Osteoblast (primary cell): ENCODE data around the gene ADGRL3. TPM values are rescaled to one million over a fixed set of nuclear protein-coding genes. Genes with fewer than 3 reads are reported as not detected.

Experiments
- DNase-seq: peaks from one replicate; pipeline ENCODE4 v3.0.0; 2011; ENCODE audit warnings: low spot score, mixed read lengths; ENCODE audit not compliant: insufficient read length; ENCODE audit errors: missing footprints
- H2AFZ ChIP-seq: 2 replicates; pipeline ENCODE4 v1.6.0; 2011; ENCODE audit warnings: mild to moderate bottlenecking, low read length
- H3K27ac ChIP-seq: 2 replicates; pipeline ENCODE4 v1.5.1; 2011; ENCODE audit warnings: mild to moderate bottlenecking, low read depth, low read length, moderate library complexity
- H3K27me3 ChIP-seq: 2 replicates; pipeline ENCODE4 v1.6.0; 2012; ENCODE audit warnings: mild to moderate bottlenecking, control low read depth, inconsistent platforms, low read length, moderate library complexity; ENCODE audit not compliant: insufficient read depth
- H3K36me3 ChIP-seq: 2 replicates; pipeline ENCODE4 v1.5.1; 2011; ENCODE audit warnings: mild to moderate bottlenecking, low read length, control low read depth, moderate library complexity; ENCODE audit not compliant: insufficient read depth
- H3K4me1 ChIP-seq: 2 replicates; pipeline ENCODE4 v1.5.1; 2011; ENCODE audit warnings: mild to moderate bottlenecking, low read length, control low read depth, moderate library complexity; ENCODE audit not compliant: insufficient read depth
- H3K4me2 ChIP-seq: 2 replicates; pipeline ENCODE4 v1.6.0; 2011; ENCODE audit warnings: mild to moderate bottlenecking, low read length; ENCODE audit not compliant: insufficient read depth
- H3K4me3 ChIP-seq: fragments of 200-600 bp; sonication (generic); 3 replicates; pipeline ENCODE4 v1.5.1; 2012; ENCODE audit warnings: mild to moderate bottlenecking, low read length, inconsistent platforms; ENCODE audit not compliant: insufficient read depth
- H3K79me2 ChIP-seq: 2 replicates; pipeline ENCODE4 v1.6.0; 2012; ENCODE audit warnings: mild to moderate bottlenecking, low read length, control low read depth, inconsistent platforms; ENCODE audit not compliant: insufficient read depth
- H3K9me3 ChIP-seq: 2 replicates; pipeline ENCODE4 v1.5.1; 2011; ENCODE audit warnings: low read depth, low read length, control low read depth
- H4K20me1 ChIP-seq: 2 replicates; pipeline ENCODE4 v1.6.0; 2012; ENCODE audit warnings: mild to moderate bottlenecking, low read length, control low read depth; ENCODE audit not compliant: insufficient read depth
- total RNA-seq: library from RNA; depleted of rRNA; stranded (reverse); fragments of >200 nt; gene quantifications from 2 replicates; pipeline ENCODE4 v1.2.3, GENCODE V29; 2012
- TF ChIP-seq, protein P1 (sequence below): IDR thresholded peaks from 2 replicates; pipeline ENCODE4 v1.5.1; 2011; ENCODE audit warnings: mild to moderate bottlenecking, low read depth, low read length, moderate library complexity; ENCODE audit errors: extremely low read depth

Gene ADGRL3
- total RNA-seq, 1 donor, result not detected

DNA sequence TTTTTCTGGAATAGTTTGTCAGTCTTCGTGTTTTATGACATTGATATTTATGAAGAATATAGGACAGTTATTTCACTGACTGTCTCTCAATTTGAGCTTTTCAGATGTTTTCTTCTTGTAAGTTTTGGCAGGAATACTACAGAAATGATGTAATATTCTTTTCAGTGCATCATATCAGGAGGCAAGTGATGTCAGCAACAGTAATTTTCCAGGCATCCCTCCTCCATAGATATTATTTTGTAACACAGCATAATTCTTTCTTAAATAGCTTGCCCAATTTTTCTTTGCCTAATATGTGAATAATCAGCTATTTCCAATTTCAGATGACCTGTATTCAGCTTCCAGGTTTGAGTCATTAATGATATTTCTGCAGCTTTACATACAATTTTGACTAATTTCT, 211.1 kb downstream of the ADGRL3 start:
- Histone ChIP-seq H3K27me3 (no peaks in the 10 kb centered on the region), H3K79me2 (no peaks in the 10 kb centered on the region)
- no peak for DNase-seq

DNA sequence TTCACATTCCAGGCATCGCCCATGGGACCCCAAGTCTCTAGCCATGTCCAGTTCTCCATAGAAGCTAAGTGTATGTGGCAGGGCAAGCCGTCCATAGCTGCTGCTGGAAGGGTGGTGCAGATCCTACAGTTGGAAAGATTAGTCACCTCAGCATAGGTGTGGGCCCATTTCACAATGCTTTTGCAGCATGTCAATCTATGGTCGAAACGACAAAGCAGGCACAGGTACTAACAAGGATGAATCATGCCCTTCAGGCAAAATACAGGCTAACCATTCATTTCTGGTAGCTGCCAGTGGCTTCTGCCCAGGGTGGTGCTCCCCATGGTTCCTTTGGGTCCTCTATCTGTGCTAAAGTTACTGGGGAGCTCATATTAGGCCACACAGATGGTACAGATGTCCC, 225.2 kb downstream of the ADGRL3 start:
- H3K4me2 ChIP-seq, result no peak overlapping the region
- H3K79me2 ChIP-seq, result no peaks in the 10 kb centered on the region
- H3K4me1 ChIP-seq, result no peaks in the 10 kb centered on the region
- H3K9me3 ChIP-seq, result no peaks in the 10 kb centered on the region
- no peaks in the 10 kb centered on the region for H3K36me3 ChIP-seq
- DNase-seq, result no peak
- no peak overlapping the region for H2AFZ ChIP-seq
- no peaks in the 10 kb centered on the region for H4K20me1 ChIP-seq
- H3K27ac ChIP-seq, result no peak overlapping the region
- no peak overlapping the region for H3K4me3 ChIP-seq
- H3K27me3 ChIP-seq, result no peaks in the 10 kb centered on the region
- TF ChIP-seq, protein P1, sequence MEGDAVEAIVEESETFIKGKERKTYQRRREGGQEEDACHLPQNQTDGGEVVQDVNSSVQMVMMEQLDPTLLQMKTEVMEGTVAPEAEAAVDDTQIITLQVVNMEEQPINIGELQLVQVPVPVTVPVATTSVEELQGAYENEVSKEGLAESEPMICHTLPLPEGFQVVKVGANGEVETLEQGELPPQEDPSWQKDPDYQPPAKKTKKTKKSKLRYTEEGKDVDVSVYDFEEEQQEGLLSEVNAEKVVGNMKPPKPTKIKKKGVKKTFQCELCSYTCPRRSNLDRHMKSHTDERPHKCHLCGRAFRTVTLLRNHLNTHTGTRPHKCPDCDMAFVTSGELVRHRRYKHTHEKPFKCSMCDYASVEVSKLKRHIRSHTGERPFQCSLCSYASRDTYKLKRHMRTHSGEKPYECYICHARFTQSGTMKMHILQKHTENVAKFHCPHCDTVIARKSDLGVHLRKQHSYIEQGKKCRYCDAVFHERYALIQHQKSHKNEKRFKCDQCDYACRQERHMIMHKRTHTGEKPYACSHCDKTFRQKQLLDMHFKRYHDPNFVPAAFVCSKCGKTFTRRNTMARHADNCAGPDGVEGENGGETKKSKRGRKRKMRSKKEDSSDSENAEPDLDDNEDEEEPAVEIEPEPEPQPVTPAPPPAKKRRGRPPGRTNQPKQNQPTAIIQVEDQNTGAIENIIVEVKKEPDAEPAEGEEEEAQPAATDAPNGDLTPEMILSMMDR, result no peak

More for the DNA sequence above, 211.1 kb downstream of the ADGRL3 start:
- Histone ChIP-seq H3K4me3 (no peak overlapping the region), H3K4me1 (no peaks in the 10 kb centered on the region), H3K4me2 (no peak overlapping the region), H4K20me1 (no peaks in the 10 kb centered on the region), H3K27ac (no peak overlapping the region), H3K36me3 (no peaks in the 10 kb centered on the region), H3K9me3 (no peaks in the 10 kb centered on the region), H2AFZ (no peak overlapping the region)
- TF ChIP-seq, protein P1, result no peak

DNA sequence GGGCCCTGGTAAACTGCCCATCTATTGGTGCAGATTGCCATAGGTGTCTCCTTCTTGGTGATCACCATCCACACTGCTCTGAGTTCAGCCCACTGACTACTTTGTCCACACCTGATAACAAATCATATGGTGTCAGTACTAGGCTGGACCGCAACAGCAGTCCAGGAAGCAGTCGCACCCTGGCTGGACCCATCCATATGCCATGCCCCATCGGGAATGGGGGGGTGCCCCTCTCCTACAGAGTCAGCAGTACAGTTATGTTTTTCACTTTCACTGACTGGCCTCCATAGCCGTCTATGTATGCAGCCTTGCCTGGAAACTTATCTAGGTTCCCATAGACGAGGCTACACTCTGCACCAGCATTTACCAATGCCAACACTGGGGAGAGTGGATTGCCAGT, 226.1 kb downstream of the ADGRL3 start:
- TF ChIP-seq, protein P1, result no peak
- Histone ChIP-seq H2AFZ (no peak overlapping the region), H3K36me3 (no peaks in the 10 kb centered on the region), H3K79me2 (no peaks in the 10 kb centered on the region), H3K4me3 (no peak overlapping the region), H3K4me1 (no peaks in the 10 kb centered on the region), H3K27me3 (no peaks in the 10 kb centered on the region), H3K9me3 (no peaks in the 10 kb centered on the region), H3K27ac (no peak overlapping the region), H4K20me1 (no peaks in the 10 kb centered on the region), H3K4me2 (no peak overlapping the region)
- no peak for DNase-seq

DNA sequence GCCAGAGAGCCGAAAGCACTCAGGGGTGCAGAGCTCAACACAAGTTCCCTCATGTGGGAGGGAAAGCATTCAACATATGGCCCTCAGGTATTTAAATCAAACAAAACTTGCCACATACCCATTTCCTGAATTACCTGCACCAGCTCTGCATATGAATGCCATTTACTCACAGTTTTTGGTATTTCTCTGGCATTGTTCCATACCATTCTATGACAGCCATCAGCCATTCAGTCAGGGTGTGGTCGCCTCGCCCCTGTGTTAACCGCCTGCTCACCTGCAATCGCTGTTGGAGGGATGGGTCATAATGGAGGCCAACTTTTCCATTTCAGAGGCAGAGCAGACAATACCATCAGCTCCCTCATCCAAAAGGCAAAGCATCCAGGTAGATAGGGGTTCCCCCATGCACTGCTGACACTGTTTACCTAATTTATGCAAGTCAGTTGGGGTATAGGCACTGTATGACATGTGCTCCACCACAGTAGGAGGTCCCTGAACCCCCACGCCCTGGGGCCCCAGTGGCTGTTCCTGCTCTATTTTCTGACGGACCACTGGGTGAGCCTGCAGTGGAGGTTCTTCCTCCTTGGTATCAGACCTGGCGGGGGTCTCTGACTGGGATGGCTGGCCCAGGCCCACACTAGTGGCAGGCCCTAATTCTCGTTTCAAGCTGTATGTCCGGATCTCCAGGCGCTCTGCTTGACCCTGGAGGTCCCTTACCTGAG, 227.1 kb downstream of the ADGRL3 start:
- Histone ChIP-seq H3K27ac (no peak overlapping the region), H4K20me1 (no peaks in the 10 kb centered on the region), H3K4me3 (no peak overlapping the region), H3K79me2 (no peaks in the 10 kb centered on the region), H3K27me3 (no peaks in the 10 kb centered on the region), H3K4me1 (no peaks in the 10 kb centered on the region), H2AFZ (no peak overlapping the region), H3K36me3 (no peaks in the 10 kb centered on the region), H3K4me2 (no peak overlapping the region), H3K9me3 (no peaks in the 10 kb centered on the region)
- TF ChIP-seq, protein P1, result no peak
- DNase-seq, result no peak
